HepG2 (cell line): ENCODE data around the gene BLVRA. TPM values are rescaled to one million over a fixed set of nuclear protein-coding genes. Genes with fewer than 3 reads are reported as not detected.

Experiments
- CHD4 ChIP-seq: fragments of 200-600 bp; sonication (generic); IDR thresholded peaks from 2 replicates; pipeline ENCODE4 v1.7.0; 2017; ENCODE audit warnings: mild to moderate bottlenecking, low read length, borderline replicate concordance
- JUNB ChIP-seq: sonication (generic); formaldehyde crosslinking; IDR thresholded peaks from 2 replicates; pipeline ENCODE4 v1.8.0; 2022; ENCODE audit warnings: missing genetic modification reagents, mild to moderate bottlenecking, borderline replicate concordance
- KAT2B ChIP-seq: fragments of 150-350 bp; IDR thresholded peaks from 2 replicates; pipeline ENCODE4 v1.6.1; 2014; ENCODE audit warnings: low read depth, low read length, borderline replicate concordance
- MZF1 ChIP-seq: sonication (generic); formaldehyde crosslinking; IDR thresholded peaks from 2 replicates; pipeline ENCODE4 v1.8.1; 2023; ENCODE audit warnings: mild to moderate bottlenecking, missing genetic modification reagents, borderline replicate concordance
- NONO ChIP-seq, 2 experiments: fragments of 450-650 bp in 1 of 2; sonication (generic) in 1 of 2; formaldehyde crosslinking in 1 of 2; IDR thresholded peaks in 1 of 2; conservative IDR thresholded peaks in 1 of 2; 2 replicates each; pipeline versions ENCODE4 v1.6.1 to v1.8.0; 2017 to 2022; ENCODE audit warnings: mild to moderate bottlenecking in 1 of 2, missing genetic modification reagents in 1 of 2, moderate library complexity in 1 of 2
- RNF2 ChIP-seq: fragments of 450-650 bp; conservative IDR thresholded peaks from 2 replicates; pipeline ENCODE4 v1.6.1; 2016; ENCODE audit warnings: low read depth
- SNRNP70 ChIP-seq: fragments of 200-400 bp; formaldehyde crosslinking; IDR thresholded peaks from 2 replicates; pipeline ENCODE4 v1.6.1; 2017; ENCODE audit warnings: mild to moderate bottlenecking, low read depth, low read length, moderate library complexity
- ZBTB20 ChIP-seq: sonication (generic); formaldehyde crosslinking; IDR thresholded peaks from 2 replicates; pipeline ENCODE4 v1.8.1; 2023; ENCODE audit warnings: missing genetic modification reagents, low read depth, mild to moderate bottlenecking, borderline replicate concordance
- ZNF572 ChIP-seq: sonication (generic); formaldehyde crosslinking; IDR thresholded peaks from 2 replicates; pipeline ENCODE4 v1.5.1; 2020; ENCODE audit warnings: mild to moderate bottlenecking, missing genetic modification reagents
- ZNF776 ChIP-seq: sonication (generic); formaldehyde crosslinking; IDR thresholded peaks from 2 replicates; pipeline ENCODE4 v1.4.0; 2020; ENCODE audit warnings: mild to moderate bottlenecking, missing genetic modification reagents
- ZSCAN30 ChIP-seq: sonication (generic); formaldehyde crosslinking; IDR thresholded peaks from 2 replicates; pipeline ENCODE4 v1.5.0; 2020; ENCODE audit warnings: mild to moderate bottlenecking, missing genetic modification reagents
- ZZZ3 ChIP-seq: sonication (generic); formaldehyde crosslinking; IDR thresholded peaks from 2 replicates; pipeline ENCODE4 v1.4.0; 2020; ENCODE audit warnings: missing genetic modification reagents, mild to moderate bottlenecking, borderline replicate concordance
- polyA plus RNA-seq, 8 experiments: library from polyadenylated mRNA; depleted of rRNA in 3 of 8; stranded (reverse) in 7 of 8; unstranded in 1 of 8; fragments of >200 nt; fragmentation: Illumina TruSeq in 4 of 8; extraction: Trizol in 4 of 8; gene quantifications; 2 replicates each; pipeline versions ENCODE4 v1.2.1 to v1.2.3, GENCODE V29; 2011 to 2016; ENCODE audit warnings: low read depth in 4 of 8, missing spikeins in 1 of 8, mixed read lengths in 1 of 8; ENCODE audit not compliant: insufficient read depth in 1 of 8
- total RNA-seq, 5 experiments: library from RNA; depleted of rRNA; stranded (reverse); fragments of >200 nt; fragmentation: Illumina TruSeq; extraction: Trizol; gene quantifications; 2 replicates each; pipeline ENCODE4 v1.2.3, GENCODE V29; 2016; ENCODE audit warnings: low read depth in 1 of 5
- TF ChIP-seq, protein P1 (sequence below): IDR thresholded peaks from 2 replicates; pipeline ENCODE4 v1.6.1; 2016; ENCODE audit warnings: mild to moderate bottlenecking
- TF ChIP-seq, protein P2 (sequence below): sonication (generic); formaldehyde crosslinking; IDR thresholded peaks from 2 replicates; pipeline ENCODE4 v1.4.0; 2020; ENCODE audit warnings: missing genetic modification reagents, borderline replicate concordance
- TF ChIP-seq, protein P3 (sequence below): sonication (generic); formaldehyde crosslinking; conservative IDR thresholded peaks from 2 replicates; pipeline ENCODE4 v1.8.0; 2022; ENCODE audit warnings: missing genetic modification reagents
- TF ChIP-seq, protein P4 (sequence below): sonication (generic); formaldehyde crosslinking; IDR thresholded peaks from 2 replicates; pipeline ENCODE4 v1.9.0; 2022; ENCODE audit warnings: low read depth, missing genetic modification reagents
- TF ChIP-seq, protein P5 (sequence below): sonication (generic); formaldehyde crosslinking; IDR thresholded peaks from 2 replicates; pipeline ENCODE4 v1.9.0; 2022; ENCODE audit warnings: missing genetic modification reagents, mild to moderate bottlenecking, borderline replicate concordance

BLVRA gene
- total and polyA plus RNA-seq, 2 of the 13 experiments (the other 11 are each of a cell fraction or from before 2014, with no cell fraction given): 39.2 to 64.2 TPM

DNA sequence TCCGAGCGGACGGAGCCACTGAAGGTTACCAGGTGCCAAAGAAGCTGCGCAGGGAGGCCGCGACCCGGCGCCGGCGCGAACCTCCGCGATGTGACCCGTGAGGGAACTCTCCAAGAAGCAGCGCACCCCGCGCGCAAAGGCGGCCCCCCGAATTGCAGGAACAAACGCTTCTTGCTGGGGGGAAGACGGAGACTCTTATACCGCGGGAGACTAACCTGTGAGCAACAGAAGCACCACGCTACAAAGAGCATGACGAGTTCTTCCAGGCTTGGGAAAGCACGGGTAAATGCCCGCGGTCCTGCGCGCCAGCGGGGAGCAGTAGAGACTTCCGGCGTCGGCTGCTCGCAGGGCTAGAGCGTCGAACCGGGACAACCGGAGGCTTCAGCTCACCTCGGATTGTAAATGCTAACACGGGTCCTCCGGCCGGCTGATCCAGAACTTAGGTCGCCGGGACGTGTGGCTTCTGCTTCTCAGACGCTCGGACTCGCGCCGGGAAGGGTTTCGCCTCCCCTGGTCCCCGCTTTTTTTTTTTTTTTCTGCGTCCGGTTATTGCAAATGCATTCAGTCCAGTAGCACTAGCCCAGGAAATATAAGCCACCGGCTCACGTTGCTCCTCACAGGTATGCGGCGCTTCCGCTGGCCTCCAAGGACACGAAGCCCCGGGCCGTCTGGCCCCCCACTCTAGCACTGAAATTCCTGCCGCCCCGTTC is 29.1 kb upstream of the BLVRA start, which contains the start of gene COA1 (continued):
- 0 out of 2 replicates have a peak, but pooled peaks have one; percentile 7 for TF ChIP-seq ZBTB20 (CRISPR knock-in tag)
- no peak for TF ChIP-seq KAT2B
- TF ChIP-seq, protein P1, sequence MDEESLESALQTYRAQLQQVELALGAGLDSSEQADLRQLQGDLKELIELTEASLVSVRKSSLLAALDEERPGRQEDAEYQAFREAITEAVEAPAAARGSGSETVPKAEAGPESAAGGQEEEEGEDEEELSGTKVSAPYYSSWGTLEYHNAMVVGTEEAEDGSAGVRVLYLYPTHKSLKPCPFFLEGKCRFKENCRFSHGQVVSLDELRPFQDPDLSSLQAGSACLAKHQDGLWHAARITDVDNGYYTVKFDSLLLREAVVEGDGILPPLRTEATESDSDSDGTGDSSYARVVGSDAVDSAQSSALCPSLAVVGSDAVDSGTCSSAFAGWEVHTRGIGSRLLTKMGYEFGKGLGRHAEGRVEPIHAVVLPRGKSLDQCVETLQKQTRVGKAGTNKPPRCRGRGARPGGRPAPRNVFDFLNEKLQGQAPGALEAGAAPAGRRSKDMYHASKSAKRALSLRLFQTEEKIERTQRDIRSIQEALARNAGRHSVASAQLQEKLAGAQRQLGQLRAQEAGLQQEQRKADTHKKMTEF (CRISPR knock-in tag): peak; percentile 73
- TF ChIP-seq ZNF776: no peak; the same call in 1 of the 2 replicates
- no peak for TF ChIP-seq ZSCAN30 (CRISPR knock-in tag)
- TF ChIP-seq ZZZ3: peak; percentile 32; the same call in 1 of the 2 replicates
- no peak for TF ChIP-seq JUNB
- no peak for TF ChIP-seq MZF1 (CRISPR knock-in tag)
- TF ChIP-seq RNF2: no peak
- TF ChIP-seq, protein P2, sequence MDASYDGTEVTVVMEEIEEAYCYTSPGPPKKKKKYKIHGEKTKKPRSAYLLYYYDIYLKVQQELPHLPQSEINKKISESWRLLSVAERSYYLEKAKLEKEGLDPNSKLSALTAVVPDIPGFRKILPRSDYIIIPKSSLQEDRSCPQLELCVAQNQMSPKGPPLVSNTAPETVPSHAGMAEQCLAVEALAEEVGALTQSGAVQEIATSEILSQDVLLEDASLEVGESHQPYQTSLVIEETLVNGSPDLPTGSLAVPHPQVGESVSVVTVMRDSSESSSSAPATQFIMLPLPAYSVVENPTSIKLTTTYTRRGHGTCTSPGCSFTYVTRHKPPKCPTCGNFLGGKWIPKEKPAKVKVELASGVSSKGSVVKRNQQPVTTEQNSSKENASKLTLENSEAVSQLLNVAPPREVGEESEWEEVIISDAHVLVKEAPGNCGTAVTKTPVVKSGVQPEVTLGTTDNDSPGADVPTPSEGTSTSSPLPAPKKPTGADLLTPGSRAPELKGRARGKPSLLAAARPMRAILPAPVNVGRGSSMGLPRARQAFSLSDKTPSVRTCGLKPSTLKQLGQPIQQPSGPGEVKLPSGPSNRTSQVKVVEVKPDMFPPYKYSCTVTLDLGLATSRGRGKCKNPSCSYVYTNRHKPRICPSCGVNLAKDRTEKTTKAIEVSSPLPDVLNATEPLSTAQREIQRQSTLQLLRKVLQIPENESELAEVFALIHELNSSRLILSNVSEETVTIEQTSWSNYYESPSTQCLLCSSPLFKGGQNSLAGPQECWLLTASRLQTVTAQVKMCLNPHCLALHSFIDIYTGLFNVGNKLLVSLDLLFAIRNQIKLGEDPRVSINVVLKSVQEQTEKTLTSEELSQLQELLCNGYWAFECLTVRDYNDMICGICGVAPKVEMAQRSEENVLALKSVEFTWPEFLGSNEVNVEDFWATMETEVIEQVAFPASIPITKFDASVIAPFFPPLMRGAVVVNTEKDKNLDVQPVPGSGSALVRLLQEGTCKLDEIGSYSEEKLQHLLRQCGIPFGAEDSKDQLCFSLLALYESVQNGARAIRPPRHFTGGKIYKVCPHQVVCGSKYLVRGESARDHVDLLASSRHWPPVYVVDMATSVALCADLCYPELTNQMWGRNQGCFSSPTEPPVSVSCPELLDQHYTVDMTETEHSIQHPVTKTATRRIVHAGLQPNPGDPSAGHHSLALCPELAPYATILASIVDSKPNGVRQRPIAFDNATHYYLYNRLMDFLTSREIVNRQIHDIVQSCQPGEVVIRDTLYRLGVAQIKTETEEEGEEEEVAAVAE (CRISPR knock-in tag): no peak
- no peak for TF ChIP-seq NONO (IDR thresholded peaks at IDR 0.05)
- TF ChIP-seq NONO (CRISPR knock-in tag; conservative IDR thresholded peaks at IDR 0.05): peak; percentile 69
- TF ChIP-seq ZNF572 (CRISPR knock-in tag): no peak; the same call in 1 of the 2 replicates
- TF ChIP-seq, protein P3, sequence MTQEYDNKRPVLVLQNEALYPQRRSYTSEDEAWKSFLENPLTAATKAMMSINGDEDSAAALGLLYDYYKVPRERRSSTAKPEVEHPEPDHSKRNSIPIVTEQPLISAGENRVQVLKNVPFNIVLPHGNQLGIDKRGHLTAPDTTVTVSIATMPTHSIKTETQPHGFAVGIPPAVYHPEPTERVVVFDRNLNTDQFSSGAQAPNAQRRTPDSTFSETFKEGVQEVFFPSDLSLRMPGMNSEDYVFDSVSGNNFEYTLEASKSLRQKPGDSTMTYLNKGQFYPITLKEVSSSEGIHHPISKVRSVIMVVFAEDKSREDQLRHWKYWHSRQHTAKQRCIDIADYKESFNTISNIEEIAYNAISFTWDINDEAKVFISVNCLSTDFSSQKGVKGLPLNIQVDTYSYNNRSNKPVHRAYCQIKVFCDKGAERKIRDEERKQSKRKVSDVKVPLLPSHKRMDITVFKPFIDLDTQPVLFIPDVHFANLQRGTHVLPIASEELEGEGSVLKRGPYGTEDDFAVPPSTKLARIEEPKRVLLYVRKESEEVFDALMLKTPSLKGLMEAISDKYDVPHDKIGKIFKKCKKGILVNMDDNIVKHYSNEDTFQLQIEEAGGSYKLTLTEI (CRISPR knock-in tag): no peak
- TF ChIP-seq SNRNP70: no peak
- TF ChIP-seq, protein P4, sequence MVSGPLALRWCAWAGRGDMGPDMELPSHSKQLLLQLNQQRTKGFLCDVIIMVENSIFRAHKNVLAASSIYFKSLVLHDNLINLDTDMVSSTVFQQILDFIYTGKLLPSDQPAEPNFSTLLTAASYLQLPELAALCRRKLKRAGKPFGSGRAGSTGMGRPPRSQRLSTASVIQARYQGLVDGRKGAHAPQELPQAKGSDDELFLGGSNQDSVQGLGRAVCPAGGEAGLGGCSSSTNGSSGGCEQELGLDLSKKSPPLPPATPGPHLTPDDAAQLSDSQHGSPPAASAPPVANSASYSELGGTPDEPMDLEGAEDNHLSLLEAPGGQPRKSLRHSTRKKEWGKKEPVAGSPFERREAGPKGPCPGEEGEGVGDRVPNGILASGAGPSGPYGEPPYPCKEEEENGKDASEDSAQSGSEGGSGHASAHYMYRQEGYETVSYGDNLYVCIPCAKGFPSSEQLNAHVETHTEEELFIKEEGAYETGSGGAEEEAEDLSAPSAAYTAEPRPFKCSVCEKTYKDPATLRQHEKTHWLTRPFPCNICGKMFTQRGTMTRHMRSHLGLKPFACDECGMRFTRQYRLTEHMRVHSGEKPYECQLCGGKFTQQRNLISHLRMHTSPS (CRISPR knock-in tag): no peak; the same call in 1 of the 2 replicates
- TF ChIP-seq CHD4: no peak
- TF ChIP-seq, protein P5, sequence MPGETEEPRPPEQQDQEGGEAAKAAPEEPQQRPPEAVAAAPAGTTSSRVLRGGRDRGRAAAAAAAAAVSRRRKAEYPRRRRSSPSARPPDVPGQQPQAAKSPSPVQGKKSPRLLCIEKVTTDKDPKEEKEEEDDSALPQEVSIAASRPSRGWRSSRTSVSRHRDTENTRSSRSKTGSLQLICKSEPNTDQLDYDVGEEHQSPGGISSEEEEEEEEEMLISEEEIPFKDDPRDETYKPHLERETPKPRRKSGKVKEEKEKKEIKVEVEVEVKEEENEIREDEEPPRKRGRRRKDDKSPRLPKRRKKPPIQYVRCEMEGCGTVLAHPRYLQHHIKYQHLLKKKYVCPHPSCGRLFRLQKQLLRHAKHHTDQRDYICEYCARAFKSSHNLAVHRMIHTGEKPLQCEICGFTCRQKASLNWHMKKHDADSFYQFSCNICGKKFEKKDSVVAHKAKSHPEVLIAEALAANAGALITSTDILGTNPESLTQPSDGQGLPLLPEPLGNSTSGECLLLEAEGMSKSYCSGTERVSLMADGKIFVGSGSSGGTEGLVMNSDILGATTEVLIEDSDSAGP (CRISPR knock-in tag): peak; percentile 92; the same call in 1 of the 2 replicates
